T-cell (primary cell): Measurements from ENCODE around the gene PRKN. TPM values are rescaled to one million over a fixed set of nuclear protein-coding genes. Genes with fewer than 3 reads are reported as not detected.

Experiments
- ATAC-seq, 4 experiments: fragments of 200-7000 bp in 3 of 4; fragments of 150-1000 bp in 1 of 4; cut with Tn5 transposase; replicated peaks in 1 of 4; 1 replicate in 3 of 4; 2 replicates in 1 of 4; pipeline ENCODE4 v1.10.0; 2021; ENCODE audit warnings: moderate library complexity in 3 of 4, mild to moderate bottlenecking in 2 of 4, moderate number of reproducible peaks in 1 of 4
- CTCF ChIA-PET, 2 donors: fragments of 300-600 bp; sonication (Branson Sonifier 250); formaldehyde crosslinking; loops; one replicate each; lab custom pipeline; 2022; ENCODE audit warnings: antibody characterized with exemption in 2 of 2; lab: Charles Lee
- POLR2A ChIA-PET, 2 donors: fragments of 300-600 bp; sonication (Branson Sonifier 250); formaldehyde crosslinking; loops; one replicate each; lab custom pipeline; 2022; ENCODE audit warnings: antibody characterized with exemption in 2 of 2; lab: Charles Lee
- DNase-seq, 35 experiments: peaks; one replicate each; pipeline versions ENCODE4 v3.0.0 to v3.0.0-alpha.2; 2013 to 2023
- H3K27ac ChIP-seq: one replicate; pipeline ENCODE4 v1.5.1; 2013; ENCODE audit warnings: low read length
- H3K27me3 ChIP-seq, 2 experiments: replicated peaks in 1 of 2; 1 replicate in 1 of 2; 2 replicates in 1 of 2; pipeline versions ENCODE4 v1.6.1 to v1.7.0; 2013; ENCODE audit warnings: low read length in 1 of 2, mixed read lengths in 1 of 2; ENCODE audit not compliant: control insufficient read depth in 2 of 2, insufficient read depth in 2 of 2; ENCODE audit errors: extremely low read depth in 1 of 2
- H3K36me3 ChIP-seq, 2 donors: 1 replicate in 1 of 2; 2 replicates in 1 of 2; pipeline versions ENCODE4 v1.6.1 to v1.7.0; 2013; ENCODE audit warnings: low read length in 1 of 2; ENCODE audit not compliant: control insufficient read depth in 2 of 2, insufficient read depth in 1 of 2; ENCODE audit errors: extremely low read depth in 1 of 2
- H3K4me1 ChIP-seq, 2 experiments: 1 replicate in 1 of 2; 2 replicates in 1 of 2; pipeline versions ENCODE4 v1.6.1 to v1.7.0; 2013; ENCODE audit warnings: low read length in 2 of 2, mixed read lengths in 1 of 2; ENCODE audit not compliant: insufficient read depth in 2 of 2, control insufficient read depth in 1 of 2; ENCODE audit errors: extremely low read depth in 1 of 2
- H3K4me3 ChIP-seq, 2 donors: 1 replicate in 1 of 2; 2 replicates in 1 of 2; pipeline versions ENCODE4 v1.5.1 to v1.7.0; 2013; ENCODE audit warnings: mild to moderate bottlenecking in 2 of 2, low read length in 1 of 2, moderate library complexity in 1 of 2; ENCODE audit not compliant: control insufficient read depth in 1 of 2; ENCODE audit errors: extremely low read depth in 1 of 2
- H3K9me3 ChIP-seq: 2 replicates; pipeline ENCODE4 v1.7.0; 2013
- H3K27ac Mint-ChIP-seq, 2 donors: one replicate each; pipeline ENCODE4 v1.8.0; 2020 to 2021; ENCODE audit warnings: mild to moderate bottlenecking in 2 of 2, mixed read lengths in 2 of 2
- H3K27me3 Mint-ChIP-seq, 2 donors: one replicate each; pipeline ENCODE4 v1.8.0; 2021 to 2022; ENCODE audit warnings: mixed read lengths in 2 of 2
- H3K36me3 Mint-ChIP-seq: one replicate; pipeline ENCODE4 v1.8.0; 2021; ENCODE audit warnings: mixed read lengths
- H3K4me1 Mint-ChIP-seq, 3 donors: one replicate each; pipeline ENCODE4 v1.8.0; 2020 to 2022; ENCODE audit warnings: mixed read lengths in 3 of 3, mild to moderate bottlenecking in 1 of 3
- H3K4me3 Mint-ChIP-seq, 3 donors: one replicate each; pipeline ENCODE4 v1.8.0; 2020 to 2022; ENCODE audit warnings: mild to moderate bottlenecking in 3 of 3, mixed read lengths in 3 of 3, moderate library complexity in 3 of 3
- H3K9me3 Mint-ChIP-seq, 3 donors: one replicate each; pipeline ENCODE4 v1.8.0; 2020 to 2022; ENCODE audit warnings: mixed read lengths in 3 of 3
- whole genome bisulfite sequencing: methylation state at CpG from one replicate; pipeline ENCODE4 v1.1.5; 2013; ENCODE audit warnings: missing lambda C conversion rate; ENCODE audit not compliant: insufficient coverage; 5-methylcytosine and 5-hydroxymethylcytosine counted together
- total RNA-seq, 35 experiments: library from RNA in 6 of 35; stranded (reverse) in 6 of 35; fragments of 120-200 nt in 1 of 35; gene quantifications; one replicate each; pipeline versions ENCODE4 v1.2.1 to v1.2.4 and lab custom pipeline; 2013 to 2026

The PRKN gene
- total RNA-seq, 5 donors from 2014 or later (not counting 1 experiment from before 2014, with no cell fraction given) = 3.4 to 7.7 (median 6.1) TPM

DNA sequence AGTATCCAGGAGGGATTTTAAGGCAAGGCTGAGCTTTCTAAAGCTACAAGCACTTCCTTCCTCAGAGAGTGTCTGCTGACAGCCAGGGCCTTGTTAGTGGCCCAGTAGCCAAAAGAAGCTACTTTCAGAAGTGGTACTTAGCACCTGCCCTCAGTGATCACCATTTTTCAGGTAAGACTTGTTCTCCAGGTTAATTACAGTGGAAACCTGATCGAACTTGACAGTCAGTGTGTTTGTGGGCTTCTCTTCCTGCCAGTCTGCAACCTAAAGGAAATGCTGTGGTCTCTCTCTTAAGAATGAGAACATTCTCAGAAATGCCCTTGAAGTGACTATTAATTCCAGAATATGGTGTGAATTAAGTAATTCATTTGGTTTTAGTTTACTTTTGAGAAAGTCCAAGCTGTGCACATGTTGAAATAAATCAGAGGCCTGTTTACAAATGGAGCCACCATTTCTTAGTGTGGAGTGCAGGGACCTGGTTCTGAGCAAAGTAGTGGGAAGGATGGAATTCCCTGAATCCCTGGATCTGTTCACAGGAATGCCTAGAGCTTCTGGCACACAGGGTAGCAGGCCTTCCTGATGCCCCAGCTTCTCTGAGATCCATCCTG lies 1268.5 kb downstream of the PRKN start:
- H3K4me3 ChIP-seq = no peak overlapping the region
- ChIA-PET CTCF (no interaction called here), POLR2A (interaction anchor here in 1 of 2 donors (0.7 kb wide), 1 partner anchor 8 kb away, joined by 3 read pairs; no protein-coding TSS in a partner anchor)
- H3K4me3 Mint-ChIP-seq = no peak overlapping the region
- H3K9me3 ChIP-seq = no peaks in the 10 kb centered on the region
- H3K27me3 ChIP-seq = no peaks in the 10 kb centered on the region
- peak overlapping the region in 1 of 2 donors; percentile 34 for H3K27ac Mint-ChIP-seq
- ATAC-seq (no peak), DNase-seq (peak in 1 of 35 experiments; percentile 1)
- no peaks in the 10 kb centered on the region for H3K9me3 Mint-ChIP-seq
- 0% methylated on average over 1 of the region's 1 CpG for WGBS
- peaks cover 6 to 16% (median 11%) of the 10 kb centered on the region in 3 donors for H3K4me1 Mint-ChIP-seq
- H3K36me3 ChIP-seq = no peaks in the 10 kb centered on the region
- H3K4me1 ChIP-seq = no peaks in the 10 kb centered on the region
- H3K36me3 Mint-ChIP-seq = no peaks in the 10 kb centered on the region
- no peak overlapping the region for H3K27ac ChIP-seq
- no peaks in the 10 kb centered on the region for H3K27me3 Mint-ChIP-seq

DNA sequence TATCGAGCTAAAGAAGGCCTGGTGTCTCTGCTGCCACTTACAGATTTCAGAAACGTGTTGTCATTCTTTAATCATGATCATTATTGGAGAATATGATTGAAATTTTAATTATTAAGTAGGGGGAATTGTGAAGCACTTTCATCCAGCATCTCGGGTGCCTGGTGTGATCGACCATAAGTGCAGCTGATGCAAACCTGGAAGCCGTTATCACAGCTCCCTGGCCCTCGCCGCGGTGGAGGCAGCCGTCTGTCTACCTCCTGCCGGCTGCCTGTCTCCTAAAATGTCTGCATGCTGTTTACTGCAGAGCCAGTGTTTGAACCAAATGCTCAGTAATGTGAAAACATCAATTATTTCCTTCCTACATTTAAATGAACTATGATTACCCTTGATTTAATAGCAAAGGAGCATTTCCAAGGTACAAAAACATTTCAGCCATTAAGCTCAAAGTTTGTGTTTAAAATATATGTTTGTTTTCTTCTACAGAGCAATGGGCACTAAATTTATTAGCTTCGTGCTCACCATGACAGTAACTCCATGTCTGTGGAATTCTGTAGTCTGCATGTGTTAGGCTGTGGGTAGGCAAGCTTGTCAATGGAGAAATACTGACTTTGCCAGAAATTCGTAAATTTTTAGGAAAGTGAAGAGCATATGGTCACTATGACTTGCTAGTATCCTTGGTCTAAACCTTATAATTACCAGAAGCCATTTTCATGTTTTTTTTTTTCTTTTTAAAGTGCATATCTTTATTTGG lies 1269.2 kb downstream of the PRKN start:
- Mint-ChIP-seq H3K27ac (no peak overlapping the region), H3K36me3 (no peaks in the 10 kb centered on the region), H3K4me1 (peaks cover 6 to 16% (median 11%) of the 10 kb centered on the region in 3 donors), H3K9me3 (no peaks in the 10 kb centered on the region), H3K4me3 (no peak overlapping the region), H3K27me3 (no peaks in the 10 kb centered on the region)
- Histone ChIP-seq H3K4me1 (no peaks in the 10 kb centered on the region), H3K36me3 (no peaks in the 10 kb centered on the region), H3K27me3 (no peaks in the 10 kb centered on the region), H3K9me3 (no peaks in the 10 kb centered on the region), H3K27ac (no peak overlapping the region), H3K4me3 (no peak overlapping the region)
- ChIA-PET POLR2A (interaction anchor here in 1 of 2 donors (0.7 kb wide), 2 partner anchors 9 to 1913 kb away, joined by 3 read pairs; no protein-coding TSS in a partner anchor), CTCF (no interaction called here)
- DNase-seq = no peak
- WGBS = 78% methylated on average over 10 of the region's 12 CpGs
- ATAC-seq = no peak

GRCh38 chr6:161455848-161456247 lies 1271.7 kb downstream of the PRKN start:
- Histone ChIP-seq H3K36me3 (no peaks in the 10 kb centered on the region), H3K4me1 (no peaks in the 10 kb centered on the region), H3K27me3 (no peaks in the 10 kb centered on the region), H3K4me3 (no peak overlapping the region), H3K27ac (no peak overlapping the region), H3K9me3 (no peaks in the 10 kb centered on the region)
- H3K9me3 Mint-ChIP-seq = no peaks in the 10 kb centered on the region
- ChIA-PET CTCF (no interaction called here), POLR2A (no interaction called here)
- 78% methylated on average over 2 of the region's 5 CpGs for WGBS
- no peaks in the 10 kb centered on the region for H3K27me3 Mint-ChIP-seq
- peaks cover 6 to 16% (median 11%) of the 10 kb centered on the region in 3 donors for H3K4me1 Mint-ChIP-seq
- no peaks in the 10 kb centered on the region for H3K36me3 Mint-ChIP-seq
- no peak overlapping the region for H3K4me3 Mint-ChIP-seq
- no peak overlapping the region for H3K27ac Mint-ChIP-seq
- DNase-seq = no peak
- ATAC-seq = no peak

DNA sequence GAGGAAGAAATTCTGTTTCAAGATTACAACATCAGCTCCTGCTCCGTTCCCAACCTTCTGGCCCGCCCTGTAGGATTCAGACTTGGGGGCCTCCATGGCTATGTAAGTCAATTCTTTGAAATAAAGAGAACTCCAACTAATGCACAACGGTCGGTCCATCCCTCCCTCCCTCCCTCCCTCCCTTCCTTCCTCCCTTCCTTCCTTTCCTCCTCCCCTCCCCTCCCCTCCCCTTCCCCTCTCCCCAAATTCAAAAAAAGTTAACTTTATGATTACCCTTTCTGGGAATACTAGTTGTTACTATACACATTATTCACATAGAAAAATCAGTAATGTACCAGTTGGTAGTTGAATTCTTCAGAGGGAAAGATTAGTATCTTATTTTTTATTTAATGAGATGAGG lies 1274.0 kb downstream of the PRKN start:
- no peak overlapping the region for H3K27ac Mint-ChIP-seq
- H3K4me1 Mint-ChIP-seq = peaks cover 0 to 4% (median under 1%) of the 10 kb centered on the region in 3 donors
- no peaks in the 10 kb centered on the region for H3K36me3 ChIP-seq
- H3K27me3 Mint-ChIP-seq = no peaks in the 10 kb centered on the region
- POLR2A ChIA-PET = no interaction called here
- ATAC-seq = no peak
- H3K4me3 Mint-ChIP-seq = no peak overlapping the region
- no peaks in the 10 kb centered on the region for H3K9me3 Mint-ChIP-seq
- H3K4me1 ChIP-seq = no peaks in the 10 kb centered on the region
- no peaks in the 10 kb centered on the region for H3K36me3 Mint-ChIP-seq
- CTCF ChIA-PET = no interaction called here
- H3K27me3 ChIP-seq = no peaks in the 10 kb centered on the region
- H3K27ac ChIP-seq = no peak overlapping the region
- no peak for DNase-seq
- H3K4me3 ChIP-seq = no peak overlapping the region
- no peaks in the 10 kb centered on the region for H3K9me3 ChIP-seq
- WGBS = no CpG with 5 or more reads among the region's 4 CpGs

DNA sequence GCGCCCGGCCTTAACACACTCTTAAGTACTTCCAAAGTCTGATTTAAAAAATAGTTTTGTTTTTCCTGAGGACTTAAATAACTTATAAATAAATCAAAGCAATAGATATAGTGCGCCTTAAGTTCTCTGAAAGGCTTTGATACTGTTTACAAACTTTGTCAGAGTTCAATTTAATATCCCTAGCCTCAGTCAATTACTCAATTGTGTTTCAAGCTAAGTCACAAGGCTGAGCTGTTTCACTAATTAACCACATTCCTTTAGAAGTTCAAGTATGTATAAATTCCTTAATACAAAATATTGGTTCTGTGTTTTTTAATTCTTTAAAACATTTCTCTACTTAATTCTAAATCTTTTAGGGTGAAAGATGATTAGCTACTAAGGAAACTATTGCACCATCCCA lies 1275.3 kb downstream of the PRKN start:
- Histone ChIP-seq H3K27ac (no peak overlapping the region), H3K4me3 (no peak overlapping the region), H3K27me3 (no peaks in the 10 kb centered on the region), H3K9me3 (no peaks in the 10 kb centered on the region), H3K4me1 (no peaks in the 10 kb centered on the region), H3K36me3 (no peaks in the 10 kb centered on the region)
- WGBS = no CpG with 5 or more reads among the region's 3 CpGs
- Mint-ChIP-seq H3K36me3 (no peaks in the 10 kb centered on the region), H3K4me1 (peaks cover 0 to under 1% (median 0%) of the 10 kb centered on the region in 3 donors), H3K9me3 (no peaks in the 10 kb centered on the region), H3K27me3 (no peaks in the 10 kb centered on the region), H3K4me3 (no peak overlapping the region), H3K27ac (no peak overlapping the region)
- DNase-seq (no peak), ATAC-seq (no peak)
- POLR2A ChIA-PET = no interaction called here
- CTCF ChIA-PET = no interaction called here

- Mint-ChIP-seq H3K36me3 (no peaks in the 10 kb centered on the region), H3K27me3 (no peaks in the 10 kb centered on the region), H3K4me3 (no peak overlapping the region), H3K27ac (no peak overlapping the region), H3K9me3 (no peaks in the 10 kb centered on the region), H3K4me1 (peaks cover 0 to 6% (median 3%) of the 10 kb centered on the region in 3 donors)
- no peaks in the 10 kb centered on the region for H3K4me1 ChIP-seq
- H3K27me3 ChIP-seq = no peaks in the 10 kb centered on the region
- DNase-seq (no peak), ATAC-seq (no peak)
- 71% methylated on average over 1 of the region's 3 CpGs for WGBS
- ChIA-PET CTCF (no interaction called here), POLR2A (no interaction called here)
- no peak overlapping the region for H3K27ac ChIP-seq
- no peaks in the 10 kb centered on the region for H3K9me3 ChIP-seq
- H3K36me3 ChIP-seq = no peaks in the 10 kb centered on the region
- no peak overlapping the region for H3K4me3 ChIP-seq
Observed at GRCh38 chr6:161449521-161449920, 1278.0 kb downstream of the PRKN start.
